Parathyroid adenoma (tissue), 2 donors: ENCODE data around the gene SLC13A3.

Source experiments
- H2AFZ ChIP-seq: fragments of 300-600 bp; sonication (generic); one replicate; pipeline ENCODE4 v1.7.0; 2017; ENCODE audit warnings: antibody characterized with exemption, mild to moderate bottlenecking
- H3K27ac ChIP-seq: fragments of 300-600 bp; sonication (generic); one replicate; pipeline ENCODE4 v1.7.0; 2017
- H3K27me3 ChIP-seq: fragments of 300-600 bp; sonication (generic); one replicate; pipeline ENCODE4 v1.7.0; 2017; ENCODE audit warnings: low read length; ENCODE audit not compliant: control insufficient read depth, insufficient read depth
- H3K36me3 ChIP-seq: fragments of 300-600 bp; sonication (generic); one replicate; pipeline ENCODE4 v1.7.0; 2017; ENCODE audit warnings: low read length; ENCODE audit not compliant: control insufficient read depth, insufficient read depth
- H3K4me1 ChIP-seq: fragments of 300-600 bp; sonication (generic); one replicate; pipeline ENCODE4 v1.7.0; 2017; ENCODE audit warnings: control low read depth
- H3K4me2 ChIP-seq: fragments of 300-600 bp; sonication (generic); one replicate; pipeline ENCODE4 v1.7.0; 2017; ENCODE audit warnings: low read length
- H3K4me3 ChIP-seq: fragments of 300-600 bp; sonication (generic); one replicate; pipeline ENCODE4 v1.7.0; 2017; ENCODE audit warnings: low read depth, low read length
- H3K79me2 ChIP-seq: fragments of 300-600 bp; sonication (generic); one replicate; pipeline ENCODE4 v1.7.0; 2017; ENCODE audit warnings: control low read depth
- H3K9ac ChIP-seq: fragments of 300-600 bp; sonication (generic); one replicate; pipeline ENCODE4 v1.7.0; 2017; ENCODE audit warnings: mild to moderate bottlenecking
- H3K9me3 ChIP-seq: fragments of 300-600 bp; sonication (generic); one replicate; pipeline ENCODE4 v1.7.0; 2017; ENCODE audit warnings: low read length; ENCODE audit not compliant: control insufficient read depth
- TF ChIP-seq, protein P1 (sequence below): fragments of 300-600 bp; sonication (generic); IDR thresholded peaks from one replicate; pipeline ENCODE4 v1.7.0; 2017; ENCODE audit warnings: antibody characterized with exemption, mild to moderate bottlenecking
- donor health status: primary hyperparathyroidism.

SLC13A3 gene

DNA sequence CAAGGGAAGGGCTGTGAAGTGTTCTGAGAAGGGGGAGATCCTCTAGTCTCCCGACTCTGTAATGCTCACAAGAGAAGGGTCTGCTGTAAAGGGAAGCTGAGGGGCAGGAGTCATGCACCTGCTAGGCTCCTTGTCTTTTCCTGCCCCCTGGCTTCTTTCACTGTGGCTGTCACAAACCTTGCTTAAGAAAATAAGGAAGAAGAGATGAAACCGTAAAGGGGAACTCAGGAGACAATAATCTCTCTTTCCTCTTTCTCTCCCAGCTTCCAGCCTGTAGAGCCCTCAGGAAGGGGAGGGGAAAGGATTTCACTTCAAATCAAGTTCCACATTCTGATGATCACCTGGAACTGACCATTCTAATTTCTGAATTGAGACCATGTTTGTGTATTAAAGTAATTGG lies 26.3 kb downstream of the SLC13A3 start:
- Histone ChIP-seq H3K36me3 (no peaks in the 10 kb centered on the region), H3K9ac (no peak overlapping the region), H3K4me1 (no peaks in the 10 kb centered on the region), H3K9me3 (no peaks in the 10 kb centered on the region), H3K27ac (no peak overlapping the region), H3K4me3 (no peak overlapping the region), H3K27me3 (no peaks in the 10 kb centered on the region), H2AFZ (no peak overlapping the region), H3K79me2 (no peaks in the 10 kb centered on the region), H3K4me2 (no peak overlapping the region)
- TF ChIP-seq, protein P1, sequence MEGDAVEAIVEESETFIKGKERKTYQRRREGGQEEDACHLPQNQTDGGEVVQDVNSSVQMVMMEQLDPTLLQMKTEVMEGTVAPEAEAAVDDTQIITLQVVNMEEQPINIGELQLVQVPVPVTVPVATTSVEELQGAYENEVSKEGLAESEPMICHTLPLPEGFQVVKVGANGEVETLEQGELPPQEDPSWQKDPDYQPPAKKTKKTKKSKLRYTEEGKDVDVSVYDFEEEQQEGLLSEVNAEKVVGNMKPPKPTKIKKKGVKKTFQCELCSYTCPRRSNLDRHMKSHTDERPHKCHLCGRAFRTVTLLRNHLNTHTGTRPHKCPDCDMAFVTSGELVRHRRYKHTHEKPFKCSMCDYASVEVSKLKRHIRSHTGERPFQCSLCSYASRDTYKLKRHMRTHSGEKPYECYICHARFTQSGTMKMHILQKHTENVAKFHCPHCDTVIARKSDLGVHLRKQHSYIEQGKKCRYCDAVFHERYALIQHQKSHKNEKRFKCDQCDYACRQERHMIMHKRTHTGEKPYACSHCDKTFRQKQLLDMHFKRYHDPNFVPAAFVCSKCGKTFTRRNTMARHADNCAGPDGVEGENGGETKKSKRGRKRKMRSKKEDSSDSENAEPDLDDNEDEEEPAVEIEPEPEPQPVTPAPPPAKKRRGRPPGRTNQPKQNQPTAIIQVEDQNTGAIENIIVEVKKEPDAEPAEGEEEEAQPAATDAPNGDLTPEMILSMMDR: no peak

DNA sequence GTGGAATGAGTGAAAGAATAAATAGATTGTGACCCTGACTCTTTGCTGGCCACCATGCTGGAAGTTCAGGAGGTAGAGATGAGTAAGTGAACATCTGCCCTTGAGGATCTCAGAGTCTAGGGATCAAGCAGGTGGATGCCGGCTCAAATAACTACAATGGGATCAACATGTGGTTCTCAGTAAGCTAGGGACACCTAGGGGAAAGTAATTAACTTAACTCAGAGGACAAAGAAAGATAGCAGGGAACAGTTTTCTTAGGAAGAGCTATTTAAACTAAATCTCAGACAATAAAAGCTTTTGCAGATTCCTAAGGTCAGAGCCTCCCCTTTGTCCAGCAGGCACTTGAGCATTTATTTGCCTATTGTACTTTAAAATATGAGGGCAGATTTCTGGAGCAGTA lies 29.1 kb downstream of the SLC13A3 start:
- H3K9ac ChIP-seq: no peak overlapping the region
- TF ChIP-seq, protein P1: no peak
- no peaks in the 10 kb centered on the region for H3K79me2 ChIP-seq
- no peaks in the 10 kb centered on the region for H3K27me3 ChIP-seq
- H3K36me3 ChIP-seq: no peaks in the 10 kb centered on the region
- no peaks in the 10 kb centered on the region for H3K4me1 ChIP-seq
- H3K27ac ChIP-seq: no peak overlapping the region
- H3K9me3 ChIP-seq: no peaks in the 10 kb centered on the region
- no peak overlapping the region for H2AFZ ChIP-seq
- H3K4me2 ChIP-seq: no peak overlapping the region
- no peak overlapping the region for H3K4me3 ChIP-seq

DNA sequence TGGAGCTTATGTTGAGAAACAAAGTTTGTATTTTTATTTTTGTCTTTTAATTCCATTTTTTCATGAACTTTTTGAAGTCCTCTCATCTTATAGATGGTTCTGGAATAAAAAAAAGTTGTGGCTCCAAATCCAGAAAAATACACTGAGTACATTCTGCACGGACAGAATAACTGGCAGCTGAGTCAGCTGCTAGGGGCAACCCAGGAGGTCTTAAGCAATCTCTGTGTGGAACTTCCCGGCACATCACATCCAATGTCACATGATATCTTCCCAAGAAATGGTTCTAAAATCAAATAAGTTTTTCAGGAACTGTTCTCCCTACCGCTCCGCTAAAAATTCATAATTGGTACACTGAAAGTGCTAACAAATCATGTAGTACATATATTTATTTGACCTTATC lies 29.8 kb downstream of the SLC13A3 start:
- H3K4me2 ChIP-seq: no peak overlapping the region
- H3K4me3 ChIP-seq: no peak overlapping the region
- H3K9me3 ChIP-seq: no peaks in the 10 kb centered on the region
- H3K27me3 ChIP-seq: no peaks in the 10 kb centered on the region
- no peaks in the 10 kb centered on the region for H3K4me1 ChIP-seq
- H3K36me3 ChIP-seq: no peaks in the 10 kb centered on the region
- TF ChIP-seq, protein P1: no peak
- H3K27ac ChIP-seq: no peak overlapping the region
- no peak overlapping the region for H3K9ac ChIP-seq
- no peak overlapping the region for H2AFZ ChIP-seq
- no peaks in the 10 kb centered on the region for H3K79me2 ChIP-seq

DNA sequence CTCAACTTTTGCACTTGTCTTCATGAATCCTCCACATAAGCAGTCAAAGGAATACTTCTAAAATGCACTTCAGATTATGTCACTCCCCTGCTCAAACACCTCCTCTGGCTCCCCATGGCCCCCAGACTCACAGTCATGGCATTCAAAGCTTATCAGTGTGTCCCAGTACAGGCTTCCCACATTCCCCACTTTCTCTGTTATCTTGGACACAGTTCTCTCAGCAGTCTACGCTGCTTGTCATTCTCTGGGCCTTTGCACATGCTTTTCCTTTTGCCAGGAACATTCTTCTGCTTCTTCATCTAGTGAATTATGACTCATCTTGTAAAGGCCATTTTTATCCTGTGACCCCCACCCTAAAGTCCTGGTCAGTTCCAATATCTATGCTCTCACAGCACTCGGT lies 31.8 kb downstream of the SLC13A3 start:
- Histone ChIP-seq H3K9me3 (no peaks in the 10 kb centered on the region), H2AFZ (no peak overlapping the region), H3K27me3 (no peaks in the 10 kb centered on the region), H3K4me2 (no peak overlapping the region), H3K27ac (no peak overlapping the region), H3K4me1 (no peaks in the 10 kb centered on the region), H3K36me3 (no peaks in the 10 kb centered on the region), H3K9ac (no peak overlapping the region), H3K4me3 (no peak overlapping the region), H3K79me2 (no peaks in the 10 kb centered on the region)
- TF ChIP-seq, protein P1: no peak

DNA sequence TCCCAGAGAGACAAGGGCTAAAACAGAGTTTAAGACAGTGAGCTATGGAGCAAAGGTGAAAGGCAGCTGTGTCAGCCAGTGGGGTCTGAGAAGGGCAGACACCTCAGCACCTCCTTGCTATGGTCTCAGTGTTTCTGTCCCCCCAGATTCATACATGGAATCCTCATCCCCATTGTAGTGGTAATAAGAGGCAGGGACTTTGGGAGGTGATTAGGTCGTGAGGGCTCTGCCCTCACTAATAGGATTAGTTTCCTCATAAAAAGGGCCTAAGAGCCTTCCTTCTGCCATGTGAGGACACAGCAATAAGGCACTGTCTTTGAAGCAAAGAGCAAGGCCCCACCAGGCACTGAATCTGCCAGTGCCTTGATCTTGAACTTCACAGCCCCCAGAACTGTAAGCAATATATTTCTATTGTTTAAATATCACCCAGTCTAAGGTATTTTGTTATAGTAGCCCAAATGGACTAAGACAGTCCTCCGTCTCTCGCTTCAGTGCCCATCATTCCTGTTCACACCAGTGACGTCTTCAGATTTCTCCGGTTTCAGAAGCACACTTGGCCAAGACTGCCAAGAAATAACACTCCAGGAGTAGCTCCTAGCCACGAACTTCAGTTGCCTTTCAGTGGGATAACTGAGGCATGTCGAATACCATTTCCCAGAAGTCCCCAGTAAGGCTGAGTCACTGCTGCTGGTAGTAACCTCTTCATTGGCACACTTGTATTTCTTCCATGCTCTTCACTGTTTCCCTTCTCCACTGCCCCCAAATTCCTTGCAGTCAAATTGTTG lies 32.8 kb downstream of the SLC13A3 start:
- Histone ChIP-seq H3K27me3 (no peaks in the 10 kb centered on the region), H3K4me1 (no peaks in the 10 kb centered on the region), H3K9me3 (no peaks in the 10 kb centered on the region), H3K36me3 (no peaks in the 10 kb centered on the region), H3K79me2 (no peaks in the 10 kb centered on the region), H3K9ac (no peak overlapping the region), H2AFZ (no peak overlapping the region), H3K4me2 (no peak overlapping the region), H3K4me3 (no peak overlapping the region), H3K27ac (no peak overlapping the region)
- TF ChIP-seq, protein P1: no peak
